ENCODE measurements around the gene TMEM164. TPM values are rescaled to one million over a fixed set of nuclear protein-coding genes. Genes with fewer than 3 reads are reported as not detected.

TMEM164 gene
- total RNA-seq: 17.0 and 24.6 TPM in 2 replicates

GRCh38 chrX:110002300-110003166 is at the start of gene TMEM164:
Gene TMEM164, plus strand, starts transcription at chrX:110003114. Its CDS starts 661 bp downstream, at chrX:110003775.

All from hair follicular keratinocyte (primary cell).